ENCODE measurements around the gene RAB28.

The RAB28 gene

GRCh38 chr4:13484122-13484748 lies at the start of gene RAB28:
RAB28 (minus strand) TSS chr4:13484340.
- in situ Hi-C loops (cut with MboI; ENCODE audit: low sequenced_read_pairs): no loop called here

GRCh38 chr4:13531625-13531998 lies 47.5 kb upstream of the RAB28 start:
- in situ Hi-C loops (cut with MboI; ENCODE audit: low sequenced_read_pairs): no loop called here

- in situ Hi-C loops (cut with MboI; ENCODE audit: low sequenced_read_pairs): no loop called here
Measured at GRCh38 chr4:13530823-13531624, 46.9 kb upstream of the RAB28 start.

- in situ Hi-C loops (cut with MboI; ENCODE audit: low sequenced_read_pairs): no loop called here
Measured at GRCh38 chr4:13529128-13529919, 45.2 kb upstream of the RAB28 start.

- in situ Hi-C loops (cut with MboI; ENCODE audit: low sequenced_read_pairs): no loop called here
Measured at GRCh38 chr4:13528821-13529127, 44.6 kb upstream of the RAB28 start.

GRCh38 chr4:13527981-13528820 lies 44.1 kb upstream of the RAB28 start:
- in situ Hi-C loops (cut with MboI; ENCODE audit: low sequenced_read_pairs): no loop called here

- in situ Hi-C loops (cut with MboI; ENCODE audit: low sequenced_read_pairs): no loop called here
Measured at GRCh38 chr4:13527192-13527980, 43.2 kb upstream of the RAB28 start.

- in situ Hi-C loops (cut with MboI; ENCODE audit: low sequenced_read_pairs): no loop called here
Measured at GRCh38 chr4:13526658-13527057, 42.5 kb upstream of the RAB28 start.

- in situ Hi-C loops (cut with MboI; ENCODE audit: low sequenced_read_pairs): no loop called here
Measured at GRCh38 chr4:13525606-13526281, 41.6 kb upstream of the RAB28 start.

GRCh38 chr4:13524504-13525243 lies 40.5 kb upstream of the RAB28 start:
- in situ Hi-C loops (cut with MboI; ENCODE audit: low sequenced_read_pairs): no loop called here

GRCh38 chr4:13523591-13524503 lies 39.7 kb upstream of the RAB28 start:
- in situ Hi-C loops (cut with MboI; ENCODE audit: low sequenced_read_pairs): no loop called here

GRCh38 chr4:13523105-13523477 lies 39.0 kb upstream of the RAB28 start:
- in situ Hi-C loops (cut with MboI; ENCODE audit: low sequenced_read_pairs): no loop called here

- in situ Hi-C loops (cut with MboI; ENCODE audit: low sequenced_read_pairs): no loop called here
Measured at GRCh38 chr4:13522282-13523104, 38.4 kb upstream of the RAB28 start.

- in situ Hi-C loops (cut with MboI; ENCODE audit: low sequenced_read_pairs): no loop called here
Measured at GRCh38 chr4:13521047-13521446, 36.9 kb upstream of the RAB28 start.

GRCh38 chr4:13516315-13516860 lies 32.2 kb upstream of the RAB28 start:
- in situ Hi-C loops (cut with MboI; ENCODE audit: low sequenced_read_pairs): no loop called here

GRCh38 chr4:13515268-13515667 lies 31.1 kb upstream of the RAB28 start:
- in situ Hi-C loops (cut with MboI; ENCODE audit: low sequenced_read_pairs): no loop called here

GRCh38 chr4:13514722-13515121 lies 30.6 kb upstream of the RAB28 start:
- in situ Hi-C loops (cut with MboI; ENCODE audit: low sequenced_read_pairs): no loop called here

Data from hTERT RPE-1 (cell line).